Activated B cell treated with CpG ODN at 0.5 μM for 24 hours (primary cell): ENCODE results near the gene MAML3. TPM values are rescaled to one million over a fixed set of nuclear protein-coding genes. Genes with fewer than 3 reads are reported as not detected.

Experiments
- ATAC-seq: fragments of 200-7000 bp; cut with Tn5 transposase; one replicate; pipeline ENCODE4 v1.10.0; 2021; ENCODE audit warnings: low read depth, mild to moderate bottlenecking, moderate library complexity
- CTCF ChIA-PET: fragments of 350-600 bp; sonication (Branson Sonifier 250); formaldehyde crosslinking; loops from one replicate; lab custom pipeline; 2021; ENCODE audit warnings: antibody characterized with exemption; lab: Charles Lee
- POLR2A ChIA-PET: fragments of 350-600 bp; sonication (Branson Sonifier 250); formaldehyde crosslinking; loops from one replicate; lab custom pipeline; 2021; ENCODE audit warnings: antibody characterized with exemption; lab: Charles Lee
- DNase-seq: peaks from one replicate; pipeline ENCODE4 v3.0.0; 2022
- H3K27ac Mint-ChIP-seq: one replicate; pipeline ENCODE4 v1.8.0; 2020; ENCODE audit warnings: mixed read lengths
- H3K27me3 Mint-ChIP-seq: one replicate; pipeline ENCODE4 v1.8.0; 2021; ENCODE audit warnings: mixed read lengths
- H3K36me3 Mint-ChIP-seq: one replicate; pipeline ENCODE4 v1.8.0; 2021; ENCODE audit warnings: low read depth, mixed read lengths
- H3K4me1 Mint-ChIP-seq: one replicate; pipeline ENCODE4 v1.8.0; 2021; ENCODE audit warnings: mixed read lengths
- H3K4me3 Mint-ChIP-seq: one replicate; pipeline ENCODE4 v1.8.0; 2020; ENCODE audit warnings: mild to moderate bottlenecking, mixed read lengths
- H3K9me3 Mint-ChIP-seq: one replicate; pipeline ENCODE4 v1.8.0; 2020; ENCODE audit warnings: mixed read lengths
- intact Hi-C: fragments of 100-400 bp; cut with micrococcal nuclease; formaldehyde crosslinking; loops from one replicate; pipeline ENCODE4 v1.15.1; 2024
- total RNA-seq: library from RNA; stranded (reverse); gene quantifications from 2 replicates; pipeline ENCODE4 v1.2.3, GENCODE V29; 2022
- TF ChIP-seq, protein P1 (sequence below): fragments of 200-600 bp; IDR thresholded peaks from one replicate; pipeline ENCODE4 v1.8.0; 2022; ENCODE audit warnings: antibody characterized with exemption, mild to moderate bottlenecking

Gene MAML3
- total RNA-seq, 1 donor from 2014 or later: 2.6 TPM

GRCh38 chr4:139833151-139833910, 320.7 kb downstream of the MAML3 start:
- H3K27ac Mint-ChIP-seq: no peak overlapping the region
- ATAC-seq (no peak), DNase-seq (no peak)
- TF ChIP-seq, protein P1, sequence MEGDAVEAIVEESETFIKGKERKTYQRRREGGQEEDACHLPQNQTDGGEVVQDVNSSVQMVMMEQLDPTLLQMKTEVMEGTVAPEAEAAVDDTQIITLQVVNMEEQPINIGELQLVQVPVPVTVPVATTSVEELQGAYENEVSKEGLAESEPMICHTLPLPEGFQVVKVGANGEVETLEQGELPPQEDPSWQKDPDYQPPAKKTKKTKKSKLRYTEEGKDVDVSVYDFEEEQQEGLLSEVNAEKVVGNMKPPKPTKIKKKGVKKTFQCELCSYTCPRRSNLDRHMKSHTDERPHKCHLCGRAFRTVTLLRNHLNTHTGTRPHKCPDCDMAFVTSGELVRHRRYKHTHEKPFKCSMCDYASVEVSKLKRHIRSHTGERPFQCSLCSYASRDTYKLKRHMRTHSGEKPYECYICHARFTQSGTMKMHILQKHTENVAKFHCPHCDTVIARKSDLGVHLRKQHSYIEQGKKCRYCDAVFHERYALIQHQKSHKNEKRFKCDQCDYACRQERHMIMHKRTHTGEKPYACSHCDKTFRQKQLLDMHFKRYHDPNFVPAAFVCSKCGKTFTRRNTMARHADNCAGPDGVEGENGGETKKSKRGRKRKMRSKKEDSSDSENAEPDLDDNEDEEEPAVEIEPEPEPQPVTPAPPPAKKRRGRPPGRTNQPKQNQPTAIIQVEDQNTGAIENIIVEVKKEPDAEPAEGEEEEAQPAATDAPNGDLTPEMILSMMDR: no peak
- H3K36me3 Mint-ChIP-seq: no peaks in the 10 kb centered on the region
- no peaks in the 10 kb centered on the region for H3K4me1 Mint-ChIP-seq
- H3K27me3 Mint-ChIP-seq: no peaks in the 10 kb centered on the region
- intact Hi-C loops: no loop called here
- POLR2A ChIA-PET: no interaction called here
- CTCF ChIA-PET: no interaction called here
- H3K4me3 Mint-ChIP-seq: no peak overlapping the region
- H3K9me3 Mint-ChIP-seq: no peaks in the 10 kb centered on the region

DNA sequence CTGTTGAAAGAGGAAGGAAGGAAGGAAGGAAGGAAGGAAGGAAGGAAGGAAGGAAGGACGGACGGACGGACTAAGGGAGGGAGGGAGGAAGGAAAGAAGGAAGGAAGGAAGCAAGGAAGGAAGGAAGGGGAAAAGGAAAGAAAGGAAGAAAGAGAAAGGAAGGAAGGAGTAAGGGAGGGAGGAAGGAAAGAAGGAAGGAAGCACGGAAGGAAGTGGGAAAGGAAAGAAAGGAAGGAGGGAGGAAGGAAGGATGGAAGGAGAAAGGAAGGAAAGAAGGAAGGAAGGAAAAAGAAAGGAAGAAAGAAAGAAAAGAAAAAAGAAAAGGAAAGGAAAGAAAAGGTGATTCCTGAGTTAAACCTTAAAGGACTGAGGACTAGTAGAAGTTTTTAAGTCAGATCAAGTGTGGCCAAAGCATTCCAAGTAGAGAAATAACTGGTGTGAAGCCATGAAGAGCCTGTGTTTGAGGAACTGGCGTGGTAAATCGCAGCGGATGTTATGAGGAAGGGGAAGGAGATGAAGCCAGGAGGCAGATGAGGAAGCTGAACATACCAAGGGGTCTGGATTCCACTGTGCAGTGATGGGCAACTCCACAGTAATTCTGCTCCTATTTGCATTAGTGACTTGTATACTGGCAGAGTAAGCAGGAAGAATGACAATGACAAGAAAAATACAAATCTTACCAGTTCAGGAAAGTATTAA, 324.9 kb downstream of the MAML3 start:
- no peak for DNase-seq
- intact Hi-C loops: no loop called here
- Mint-ChIP-seq H3K27me3 (no peaks in the 10 kb centered on the region), H3K4me1 (no peaks in the 10 kb centered on the region), H3K9me3 (no peaks in the 10 kb centered on the region), H3K4me3 (no peak overlapping the region), H3K36me3 (no peaks in the 10 kb centered on the region), H3K27ac (no peak overlapping the region)
- TF ChIP-seq, protein P1: no peak
- ATAC-seq: no peak
- ChIA-PET POLR2A (no interaction called here), CTCF (no interaction called here)

DNA sequence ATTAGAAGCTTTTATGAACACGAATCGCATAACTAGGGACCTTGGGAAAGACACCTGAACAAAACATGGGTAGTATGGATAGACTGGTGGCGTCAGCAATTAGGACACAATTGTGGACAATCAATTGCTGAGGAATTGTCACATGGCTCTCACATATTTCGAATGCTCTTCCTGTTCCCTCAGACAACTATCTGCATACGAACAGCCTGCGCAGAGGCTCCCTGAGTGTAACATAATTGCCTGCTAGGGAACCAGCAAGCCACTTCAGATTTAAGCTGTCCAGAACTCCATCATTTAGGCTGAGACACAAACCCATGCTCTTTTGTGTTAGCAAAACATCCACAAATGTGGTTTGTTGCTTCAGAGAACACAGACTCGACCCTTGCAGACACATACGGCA, 327.6 kb downstream of the MAML3 start:
- ChIA-PET CTCF (no interaction called here), POLR2A (no interaction called here)
- H3K27ac Mint-ChIP-seq: no peak overlapping the region
- TF ChIP-seq, protein P1: no peak
- intact Hi-C loops: no loop called here
- no peak overlapping the region for H3K4me3 Mint-ChIP-seq
- no peaks in the 10 kb centered on the region for H3K36me3 Mint-ChIP-seq
- no peaks in the 10 kb centered on the region for H3K27me3 Mint-ChIP-seq
- no peak for DNase-seq
- H3K4me1 Mint-ChIP-seq: no peaks in the 10 kb centered on the region
- H3K9me3 Mint-ChIP-seq: no peaks in the 10 kb centered on the region
- no peak for ATAC-seq

GRCh38 chr4:139825523-139826014, 328.4 kb downstream of the MAML3 start:
- no peaks in the 10 kb centered on the region for H3K36me3 Mint-ChIP-seq

More at GRCh38 chr4:139825523-139826014, 328.4 kb downstream of the MAML3 start:
- ATAC-seq (no peak), DNase-seq (no peak)
- ChIA-PET POLR2A (no interaction called here), CTCF (no interaction called here)
- Mint-ChIP-seq H3K27ac (no peak overlapping the region), H3K4me1 (no peaks in the 10 kb centered on the region), H3K27me3 (no peaks in the 10 kb centered on the region), H3K4me3 (no peak overlapping the region), H3K9me3 (no peaks in the 10 kb centered on the region)
- TF ChIP-seq, protein P1: no peak
- intact Hi-C loops: no loop called here
